ENCODE data around the gene NFIX. TPM values are rescaled to one million over a fixed set of nuclear protein-coding genes. Genes with fewer than 3 reads are reported as not detected.

The NFIX gene
- total and polyA plus RNA-seq, 9 of the 15 experiments (the other 6 are each of a cell fraction or from before 2014, with no cell fraction given) = 0.28 to 26.8 (median 5.4) TPM

DNA sequence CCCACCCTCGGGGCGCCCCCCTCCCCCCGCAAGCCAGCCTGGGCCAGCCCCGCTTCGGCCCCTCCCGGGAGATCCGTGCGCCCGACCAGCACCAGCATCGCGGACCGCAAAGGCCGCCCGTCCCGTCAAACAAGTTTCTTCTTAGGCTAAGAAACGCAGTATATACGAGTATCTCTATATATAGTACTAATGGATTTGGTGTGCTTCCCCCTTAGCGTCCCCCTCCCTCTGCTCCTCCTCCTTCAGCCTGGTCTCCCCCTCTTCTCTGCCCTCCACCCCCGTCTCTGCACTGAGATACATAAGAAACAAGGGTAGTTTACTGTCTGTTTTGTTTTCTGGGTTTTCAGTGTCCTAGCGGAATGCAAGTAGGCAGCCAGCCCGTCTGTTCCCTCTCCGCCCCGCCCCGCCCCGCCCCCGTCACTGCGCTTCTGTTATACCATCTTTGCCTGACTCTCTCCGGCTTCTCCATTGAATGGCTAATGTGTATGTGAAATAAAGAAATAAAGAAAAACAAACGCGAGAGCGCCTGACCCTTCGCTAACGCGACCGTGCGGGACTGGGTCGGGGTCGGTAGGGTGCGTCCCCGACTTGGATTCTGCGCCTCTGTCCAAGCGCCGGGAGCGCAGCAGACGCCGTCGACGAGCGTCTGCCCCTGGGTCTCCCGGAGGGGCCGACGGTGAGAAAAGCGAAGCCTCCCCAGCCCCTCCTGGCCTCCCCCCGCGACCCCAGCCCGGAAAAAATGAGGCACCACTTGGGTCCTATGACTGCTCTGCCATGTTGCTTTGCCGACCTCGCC is 103.2 kb downstream of the NFIX start (continued):
- TF ChIP-seq, protein P1, sequence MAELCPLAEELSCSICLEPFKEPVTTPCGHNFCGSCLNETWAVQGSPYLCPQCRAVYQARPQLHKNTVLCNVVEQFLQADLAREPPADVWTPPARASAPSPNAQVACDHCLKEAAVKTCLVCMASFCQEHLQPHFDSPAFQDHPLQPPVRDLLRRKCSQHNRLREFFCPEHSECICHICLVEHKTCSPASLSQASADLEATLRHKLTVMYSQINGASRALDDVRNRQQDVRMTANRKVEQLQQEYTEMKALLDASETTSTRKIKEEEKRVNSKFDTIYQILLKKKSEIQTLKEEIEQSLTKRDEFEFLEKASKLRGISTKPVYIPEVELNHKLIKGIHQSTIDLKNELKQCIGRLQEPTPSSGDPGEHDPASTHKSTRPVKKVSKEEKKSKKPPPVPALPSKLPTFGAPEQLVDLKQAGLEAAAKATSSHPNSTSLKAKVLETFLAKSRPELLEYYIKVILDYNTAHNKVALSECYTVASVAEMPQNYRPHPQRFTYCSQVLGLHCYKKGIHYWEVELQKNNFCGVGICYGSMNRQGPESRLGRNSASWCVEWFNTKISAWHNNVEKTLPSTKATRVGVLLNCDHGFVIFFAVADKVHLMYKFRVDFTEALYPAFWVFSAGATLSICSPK (IDR thresholded peaks at IDR 0.05; ENCODE audit: borderline replicate concordance) = no peak
- TF ChIP-seq NR2C2 (CRISPR knock-in tag; IDR thresholded peaks at IDR 0.05) (no peak), NR2C2 (tag; IDR thresholded peaks at IDR 0.05) (no peak), NRF1 (conservative IDR thresholded peaks at IDR 0.05 in 1 of 2, IDR thresholded peaks at IDR 0.05 in 1 of 2) (no peak), POLR3A (IDR thresholded peaks at IDR 0.05; ENCODE audit: borderline replicate concordance, extremely low read depth, insufficient read depth, insufficient read length) (no peak), GABPA (tag; conservative IDR thresholded peaks at IDR 0.05; ENCODE audit: low read depth) (no peak), POLR2H (tag; IDR thresholded peaks at IDR 0.05; ENCODE audit: low read depth) (peak; percentile 52; the same call in 1 of the 2 replicates), JUNB (CRISPR knock-in tag; conservative IDR thresholded peaks at IDR 0.05) (no peak)
- TF ChIP-seq, protein P2, sequence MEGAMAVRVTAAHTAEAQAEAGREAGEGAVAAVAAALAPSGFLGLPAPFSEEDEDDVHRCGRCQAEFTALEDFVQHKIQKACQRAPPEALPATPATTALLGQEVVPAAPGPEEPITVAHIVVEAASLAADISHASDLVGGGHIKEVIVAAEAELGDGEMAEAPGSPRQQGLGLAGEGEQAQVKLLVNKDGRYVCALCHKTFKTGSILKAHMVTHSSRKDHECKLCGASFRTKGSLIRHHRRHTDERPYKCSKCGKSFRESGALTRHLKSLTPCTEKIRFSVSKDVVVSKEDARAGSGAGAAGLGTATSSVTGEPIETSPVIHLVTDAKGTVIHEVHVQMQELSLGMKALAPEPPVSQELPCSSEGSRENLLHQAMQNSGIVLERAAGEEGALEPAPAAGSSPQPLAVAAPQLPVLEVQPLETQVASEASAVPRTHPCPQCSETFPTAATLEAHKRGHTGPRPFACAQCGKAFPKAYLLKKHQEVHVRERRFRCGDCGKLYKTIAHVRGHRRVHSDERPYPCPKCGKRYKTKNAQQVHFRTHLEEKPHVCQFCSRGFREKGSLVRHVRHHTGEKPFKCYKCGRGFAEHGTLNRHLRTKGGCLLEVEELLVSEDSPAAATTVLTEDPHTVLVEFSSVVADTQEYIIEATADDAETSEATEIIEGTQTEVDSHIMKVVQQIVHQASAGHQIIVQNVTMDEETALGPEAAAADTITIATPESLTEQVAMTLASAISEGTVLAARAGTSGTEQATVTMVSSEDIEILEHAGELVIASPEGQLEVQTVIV (CRISPR knock-in tag; IDR thresholded peaks at IDR 0.05; ENCODE audit: borderline replicate concordance) = 0 out of 2 replicates have a peak, but pooled peaks have one; percentile 6
- TF ChIP-seq, protein P3, sequence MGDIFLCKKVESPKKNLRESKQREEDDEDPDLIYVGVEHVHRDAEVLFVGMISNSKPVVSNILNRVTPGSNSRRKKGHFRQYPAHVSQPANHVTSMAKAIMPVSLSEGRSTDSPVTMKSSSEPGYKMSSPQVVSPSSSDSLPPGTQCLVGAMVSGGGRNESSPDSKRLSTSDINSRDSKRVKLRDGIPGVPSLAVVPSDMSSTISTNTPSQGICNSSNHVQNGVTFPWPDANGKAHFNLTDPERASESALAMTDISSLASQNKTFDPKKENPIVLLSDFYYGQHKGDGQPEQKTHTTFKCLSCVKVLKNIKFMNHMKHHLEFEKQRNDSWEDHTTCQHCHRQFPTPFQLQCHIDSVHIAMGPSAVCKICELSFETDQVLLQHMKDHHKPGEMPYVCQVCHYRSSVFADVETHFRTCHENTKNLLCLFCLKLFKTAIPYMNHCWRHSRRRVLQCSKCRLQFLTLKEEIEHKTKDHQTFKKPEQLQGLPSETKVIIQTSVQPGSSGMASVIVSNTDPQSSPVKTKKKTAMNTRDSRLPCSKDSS (IDR thresholded peaks at IDR 0.05; ENCODE audit: low read depth, partially characterized antibody) = no peak
- TF ChIP-seq, protein P4, sequence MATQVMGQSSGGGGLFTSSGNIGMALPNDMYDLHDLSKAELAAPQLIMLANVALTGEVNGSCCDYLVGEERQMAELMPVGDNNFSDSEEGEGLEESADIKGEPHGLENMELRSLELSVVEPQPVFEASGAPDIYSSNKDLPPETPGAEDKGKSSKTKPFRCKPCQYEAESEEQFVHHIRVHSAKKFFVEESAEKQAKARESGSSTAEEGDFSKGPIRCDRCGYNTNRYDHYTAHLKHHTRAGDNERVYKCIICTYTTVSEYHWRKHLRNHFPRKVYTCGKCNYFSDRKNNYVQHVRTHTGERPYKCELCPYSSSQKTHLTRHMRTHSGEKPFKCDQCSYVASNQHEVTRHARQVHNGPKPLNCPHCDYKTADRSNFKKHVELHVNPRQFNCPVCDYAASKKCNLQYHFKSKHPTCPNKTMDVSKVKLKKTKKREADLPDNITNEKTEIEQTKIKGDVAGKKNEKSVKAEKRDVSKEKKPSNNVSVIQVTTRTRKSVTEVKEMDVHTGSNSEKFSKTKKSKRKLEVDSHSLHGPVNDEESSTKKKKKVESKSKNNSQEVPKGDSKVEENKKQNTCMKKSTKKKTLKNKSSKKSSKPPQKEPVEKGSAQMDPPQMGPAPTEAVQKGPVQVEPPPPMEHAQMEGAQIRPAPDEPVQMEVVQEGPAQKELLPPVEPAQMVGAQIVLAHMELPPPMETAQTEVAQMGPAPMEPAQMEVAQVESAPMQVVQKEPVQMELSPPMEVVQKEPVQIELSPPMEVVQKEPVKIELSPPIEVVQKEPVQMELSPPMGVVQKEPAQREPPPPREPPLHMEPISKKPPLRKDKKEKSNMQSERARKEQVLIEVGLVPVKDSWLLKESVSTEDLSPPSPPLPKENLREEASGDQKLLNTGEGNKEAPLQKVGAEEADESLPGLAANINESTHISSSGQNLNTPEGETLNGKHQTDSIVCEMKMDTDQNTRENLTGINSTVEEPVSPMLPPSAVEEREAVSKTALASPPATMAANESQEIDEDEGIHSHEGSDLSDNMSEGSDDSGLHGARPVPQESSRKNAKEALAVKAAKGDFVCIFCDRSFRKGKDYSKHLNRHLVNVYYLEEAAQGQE (IDR thresholded peaks at IDR 0.05; ENCODE audit: borderline replicate concordance) = no peak
- TF ChIP-seq, protein P4 (CRISPR knock-in tag; IDR thresholded peaks at IDR 0.05; ENCODE audit: low read depth) = no peak
